NK-92 treated with Interleukin-12 subunit alpha and Interleukin-12 subunit beta, amount 100 ng/mL, for 24 hours (cell line): Measurements from ENCODE around the gene EHBP1.

Experiments
- DNase-seq: peaks from one replicate; lab custom pipeline; 2025; lab: John Stamatoyannopoulos, UW

The EHBP1 gene

DNA sequence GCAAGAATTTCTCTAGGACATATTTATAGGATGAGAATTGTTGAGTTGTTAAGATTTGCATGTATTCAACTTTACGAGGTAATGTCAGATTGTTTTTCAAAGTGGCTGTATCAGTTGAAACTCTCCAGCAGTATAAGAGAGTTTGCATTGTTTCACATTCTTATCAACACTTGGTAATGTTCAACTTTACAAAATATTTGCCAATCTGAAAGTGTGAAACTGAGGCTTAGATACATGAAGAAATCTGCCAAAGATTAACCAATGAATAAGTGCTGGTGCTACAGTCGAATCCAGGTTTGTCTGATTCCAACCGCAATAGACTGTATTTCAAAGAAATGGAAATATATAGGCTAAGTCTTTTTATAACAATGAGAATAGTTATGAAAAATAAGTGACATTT lies 117.0 kb downstream of the EHBP1 start:
- no peak for DNase-seq

- no peak for DNase-seq
Observed at GRCh38 chr2:62824388-62824787, 118.9 kb downstream of the EHBP1 start.

- no peak for DNase-seq
Observed at GRCh38 chr2:62826141-62826540, 120.6 kb downstream of the EHBP1 start.

DNA sequence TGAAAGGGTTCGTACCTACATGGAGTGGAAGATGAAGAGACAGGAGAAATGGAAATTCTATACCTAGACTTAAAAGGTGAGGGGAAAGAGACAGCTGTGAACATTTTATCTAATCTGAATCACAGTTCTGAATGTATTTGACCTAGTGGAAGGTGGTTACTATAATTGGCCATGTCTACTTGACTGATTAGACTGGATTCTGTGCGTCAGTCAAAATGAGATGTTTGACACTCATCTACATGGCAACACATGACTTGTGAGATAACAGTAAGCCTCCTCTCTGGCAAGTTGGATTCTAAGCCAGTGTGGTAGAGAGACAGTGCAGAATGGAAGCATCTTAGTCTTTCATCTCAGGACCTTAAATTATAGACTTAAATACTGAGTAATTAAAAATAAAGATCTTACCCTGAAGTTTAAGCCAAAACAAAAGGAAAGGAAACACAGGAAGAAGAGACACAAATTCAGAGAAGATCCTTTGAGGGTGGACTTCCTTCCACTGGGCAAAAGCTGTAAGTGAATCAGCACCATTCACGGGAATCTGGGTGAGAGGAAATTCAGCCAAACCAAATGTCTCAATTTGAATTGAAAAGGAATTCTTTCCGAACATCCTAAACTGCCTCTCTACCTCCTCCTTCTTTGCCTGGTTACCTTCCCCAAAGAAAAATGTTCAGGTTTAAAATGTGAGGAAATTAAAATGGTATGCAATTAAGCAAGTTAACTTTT lies 121.6 kb downstream of the EHBP1 start:
- DNase-seq: no peak

GRCh38 chr2:62831729-62832128 lies 126.2 kb downstream of the EHBP1 start:
- DNase-seq: no peak

DNA sequence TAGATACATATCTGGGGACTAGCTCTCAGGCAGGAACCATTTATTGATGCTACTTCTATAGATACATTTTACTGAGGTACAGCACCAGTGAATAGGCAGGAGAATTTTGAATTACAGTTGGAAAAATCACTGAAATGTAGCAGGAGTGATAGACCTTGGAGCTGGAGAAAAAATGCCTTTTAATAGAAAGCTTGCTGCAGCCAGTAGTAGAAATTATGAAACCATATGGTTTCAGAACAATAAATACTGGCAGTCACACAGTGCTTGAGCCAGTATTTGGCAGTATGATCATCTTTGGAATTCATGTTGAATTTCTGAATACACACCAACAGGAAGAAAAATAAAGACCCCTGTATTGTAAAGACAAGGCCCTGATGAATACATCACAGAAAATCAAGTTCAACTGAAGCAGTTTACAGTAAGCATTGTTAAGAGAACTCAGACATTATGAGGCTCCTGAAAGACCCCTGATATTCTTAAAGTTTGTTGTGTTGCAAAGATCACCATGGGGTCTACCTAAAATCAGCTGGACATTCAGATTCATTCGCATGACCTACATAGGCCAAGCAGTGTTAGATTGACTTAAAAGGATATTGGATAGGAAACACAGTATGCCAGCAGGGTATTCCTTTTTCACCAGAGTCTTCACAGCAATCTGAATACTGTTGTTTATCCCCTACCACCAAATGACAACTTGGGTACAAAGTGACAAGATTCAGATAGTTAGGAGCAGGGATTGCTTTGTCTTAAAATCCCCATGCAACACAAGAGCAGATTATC lies 139.0 kb downstream of the EHBP1 start:
- no peak for DNase-seq

GRCh38 chr2:62845256-62845655 lies 139.7 kb downstream of the EHBP1 start:
- DNase-seq: no peak

- no peak for DNase-seq
Observed at GRCh38 chr2:62852254-62852653, 146.7 kb downstream of the EHBP1 start.

- DNase-seq: no peak
Observed at GRCh38 chr2:62854600-62855514, 149.3 kb downstream of the EHBP1 start.

- DNase-seq: no peak
Observed at GRCh38 chr2:62856228-62857040, 150.9 kb downstream of the EHBP1 start.

GRCh38 chr2:62857139-62857931 lies 151.8 kb downstream of the EHBP1 start:
- DNase-seq: no peak

DNA sequence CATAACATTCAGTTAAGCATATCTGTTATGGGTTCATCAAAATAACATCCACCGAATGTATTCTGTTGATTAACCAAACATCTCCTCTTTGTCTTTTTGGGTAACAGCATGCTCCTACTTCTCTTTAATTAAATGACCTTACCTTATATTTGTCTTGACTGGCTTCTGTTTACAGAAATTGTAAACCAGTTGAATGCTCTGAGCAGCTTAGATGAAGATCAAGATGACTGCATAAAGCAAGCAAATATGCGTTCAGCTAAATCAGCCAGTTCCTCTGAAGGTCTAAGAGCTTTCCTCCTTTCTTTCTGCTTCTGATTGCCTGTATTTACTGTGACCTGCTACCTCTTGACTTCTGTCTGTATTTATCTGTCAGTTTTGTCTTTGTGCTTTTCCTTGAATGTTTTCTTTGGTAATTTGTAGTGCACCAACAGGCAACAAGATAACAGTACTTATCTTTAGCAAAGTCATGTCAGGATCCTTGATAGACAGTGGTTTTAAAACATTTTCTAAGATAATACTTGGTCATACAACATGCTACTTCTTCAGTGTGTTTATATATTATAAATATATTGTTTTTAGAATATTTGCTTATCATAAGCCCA lies 152.8 kb downstream of the EHBP1 start:
- DNase-seq: no peak

DNA sequence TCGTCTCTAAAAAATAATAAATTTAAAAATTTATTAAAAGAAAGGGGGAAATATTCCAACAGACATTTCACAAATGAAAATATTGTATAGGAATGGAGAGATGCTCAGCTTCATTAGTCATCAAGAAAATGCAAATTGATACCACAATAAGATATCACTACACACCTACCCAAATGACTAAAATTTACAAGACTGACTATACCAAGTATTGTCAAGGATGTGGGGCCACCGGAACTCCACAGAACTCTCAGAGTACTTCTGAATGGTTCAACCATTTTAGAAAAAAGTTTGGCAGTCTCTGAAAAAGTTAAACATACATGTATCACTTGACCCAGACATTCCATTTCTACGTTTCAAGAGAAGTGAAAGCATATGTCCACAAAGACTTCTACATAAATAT lies 163.4 kb downstream of the EHBP1 start:
- DNase-seq: no peak

- no peak for DNase-seq
Observed at GRCh38 chr2:62870966-62871365, 165.5 kb downstream of the EHBP1 start.

DNA sequence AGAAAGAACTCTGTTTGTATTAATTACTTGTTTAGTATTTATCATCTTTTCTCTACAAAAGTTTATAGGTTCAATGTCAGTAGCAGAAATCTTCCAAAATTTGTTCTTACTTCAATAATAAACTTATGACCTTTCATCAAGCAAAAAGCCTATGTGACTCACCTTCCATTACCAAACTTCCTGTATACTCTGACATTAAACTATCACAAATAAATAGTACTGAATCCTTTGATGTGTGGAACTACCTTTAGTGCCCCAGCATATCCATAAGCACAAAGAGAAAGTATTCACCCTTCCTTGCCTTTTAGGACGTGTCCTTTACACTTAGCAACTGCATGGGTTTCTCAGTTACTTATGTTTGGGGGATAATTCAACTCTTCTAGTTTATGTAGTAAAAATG lies 166.0 kb downstream of the EHBP1 start:
- no peak for DNase-seq

DNA sequence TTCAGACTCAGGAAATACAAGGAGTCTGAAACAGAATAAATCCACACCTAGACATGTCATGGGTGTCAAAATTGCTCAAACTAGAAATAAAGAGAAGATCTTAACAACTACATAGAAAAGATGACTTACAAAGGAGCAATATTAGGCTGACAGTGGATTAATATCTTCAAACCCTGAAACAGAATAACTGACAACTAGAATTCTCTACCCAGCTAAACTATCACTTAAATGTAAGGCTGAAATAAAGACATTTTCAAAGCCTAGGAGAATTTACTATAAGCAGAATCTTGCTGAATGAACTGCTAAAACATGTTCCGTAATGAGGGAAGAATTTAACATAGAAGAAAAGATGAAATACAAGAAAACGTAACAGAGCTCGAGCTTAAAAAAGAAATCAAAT lies 168.1 kb downstream of the EHBP1 start:
- no peak for DNase-seq

- DNase-seq: no peak
Observed at GRCh38 chr2:62874881-62875383, 169.4 kb downstream of the EHBP1 start.

GRCh38 chr2:62881162-62881795 lies 175.8 kb downstream of the EHBP1 start:
- no peak for DNase-seq

- DNase-seq: no peak
Observed at GRCh38 chr2:62883629-62884028, 178.1 kb downstream of the EHBP1 start.

DNA sequence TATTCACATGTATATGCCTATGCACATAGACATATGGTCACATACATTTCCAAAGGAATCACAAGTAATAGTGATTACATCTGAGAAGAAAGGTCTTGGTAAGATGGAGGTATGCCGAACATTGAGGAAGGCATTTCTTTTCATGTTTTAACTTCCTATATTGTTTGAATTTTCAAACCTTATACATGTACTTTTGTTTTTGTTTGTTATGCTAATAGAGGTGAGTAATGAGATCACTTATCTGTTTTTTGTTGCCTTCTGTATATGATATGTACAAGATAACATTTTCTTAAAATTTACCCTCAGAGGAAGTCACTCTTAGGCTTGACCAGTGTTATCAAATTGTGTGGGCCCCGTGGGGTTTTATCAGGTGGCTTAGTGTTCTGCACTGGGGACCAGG lies 178.6 kb downstream of the EHBP1 start:
- no peak for DNase-seq
